Mesothelial cell of epicardium (in vitro differentiated cells): ENCODE measurements around the gene RGS11. TPM values are rescaled to one million over a fixed set of nuclear protein-coding genes. Genes with fewer than 3 reads are reported as not detected.

Source experiments
- DNase-seq, 2 experiments: peaks; one replicate each; pipeline ENCODE4 v3.0.0; 2021; ENCODE audit warnings: low spot score in 2 of 2; ENCODE audit not compliant: unreplicated experiment in 2 of 2
- H3K27ac Mint-ChIP-seq: 2 replicates; pipeline ENCODE4 v1.8.0; 2021; ENCODE audit warnings: mixed read lengths
- H3K27me3 Mint-ChIP-seq: 2 replicates; pipeline ENCODE4 v1.8.0; 2021; ENCODE audit warnings: low read depth, mixed read lengths
- H3K36me3 Mint-ChIP-seq: 2 replicates; pipeline ENCODE4 v1.8.0; 2021; ENCODE audit warnings: mixed read lengths
- H3K4me1 Mint-ChIP-seq: 2 replicates; pipeline ENCODE4 v1.8.0; 2021; ENCODE audit warnings: mixed read lengths
- H3K4me3 Mint-ChIP-seq: 2 replicates; pipeline ENCODE4 v1.8.0; 2021; ENCODE audit warnings: mild to moderate bottlenecking, moderate library complexity, mixed read lengths
- H3K9me3 Mint-ChIP-seq: 2 replicates; pipeline ENCODE4 v1.8.0; 2021; ENCODE audit warnings: mixed read lengths
- CTCF ChIP-seq: fragments of 200-600 bp; sonication (generic); IDR thresholded peaks from one replicate; pipeline ENCODE4 v1.5.0; 2021; ENCODE audit warnings: antibody characterized with exemption; ENCODE audit not compliant: unreplicated experiment
- total RNA-seq: library from RNA; stranded (reverse); gene quantifications from 3 replicates; pipeline ENCODE4 v1.2.1, GENCODE V29; 2021

Gene RGS11
- total RNA-seq, 1 donor from 2014 or later: 3.5 TPM

GRCh38 chr16:228151-228851, 47.4 kb downstream of the RGS11 start:
- no peak for DNase-seq
- Mint-ChIP-seq H3K4me1 (peaks cover 24% of the 10 kb centered on the region), H3K4me3 (peak overlapping the region; percentile 93), H3K36me3 (peaks cover 16% of the 10 kb centered on the region), H3K9me3 (no peaks in the 10 kb centered on the region), H3K27me3 (no peaks in the 10 kb centered on the region), H3K27ac (peak overlapping the region; percentile 92)
- no peak for TF ChIP-seq CTCF

- H3K9me3 Mint-ChIP-seq: no peaks in the 10 kb centered on the region
- no peaks in the 10 kb centered on the region for H3K4me1 Mint-ChIP-seq
- peaks cover 26% of the 10 kb centered on the region for H3K36me3 Mint-ChIP-seq
- no peaks in the 10 kb centered on the region for H3K27me3 Mint-ChIP-seq
- DNase-seq: no peak
- no peak overlapping the region for H3K27ac Mint-ChIP-seq
- no peak for TF ChIP-seq CTCF
- no peak overlapping the region for H3K4me3 Mint-ChIP-seq
These were observed 55.7 kb downstream of the RGS11 start for GRCh38 chr16:220021-220420.

Other genes with a start within 250 kb of the RGS11 start
- 8.7 to 9.2 TPM (median 9.1 TPM) in 3 replicates for gene POLR3K, start 222.3 kb downstream of the RGS11 start, total RNA-seq
- 33.1 to 34.8 TPM (median 33.9 TPM) in 3 replicates for gene SNRNP25, start 222.1 kb downstream of the RGS11 start, total RNA-seq
- 73.5 to 81.2 TPM (median 73.5 TPM) in 3 replicates for gene RHBDF1, start 203.3 kb downstream of the RGS11 start, total RNA-seq
- 43.4 to 44.7 TPM (median 44.2 TPM) in 3 replicates for gene MPG, start 197.7 kb downstream of the RGS11 start, total RNA-seq
- gene NPRL3, start 137.3 kb downstream of the RGS11 start, total RNA-seq: 43.5 to 45.8 TPM (median 44.5 TPM) in 3 replicates
- gene HBZ, start 123.3 kb downstream of the RGS11 start, total RNA-seq: not detected in 3 replicates
- gene HBM, start 110.0 kb downstream of the RGS11 start, total RNA-seq: not detected in 3 replicates
- not detected in 3 replicates for gene HBA2, start 103.1 kb downstream of the RGS11 start, total RNA-seq
- gene HBA1, start 99.3 kb downstream of the RGS11 start, total RNA-seq: not detected in 3 replicates
- 0.60 to 1.1 TPM (median 0.91 TPM) in 3 replicates for gene HBQ1, start 95.5 kb downstream of the RGS11 start, total RNA-seq
- gene LUC7L, start 46.5 kb downstream of the RGS11 start, total RNA-seq: 191 to 203 TPM (median 193 TPM) in 3 replicates
- 133 to 137 TPM (median 137 TPM) in 3 replicates for gene FAM234A, start 41.1 kb downstream of the RGS11 start, total RNA-seq
- gene ARHGDIG, start 4.6 kb upstream of the RGS11 start, total RNA-seq: 3.6 to 4.8 TPM (median 4.7 TPM) in 3 replicates
- 2.1 to 3.3 TPM (median 2.7 TPM) in 3 replicates for gene PDIA2, start 7.2 kb upstream of the RGS11 start, total RNA-seq
- gene AXIN1, start 76.8 kb upstream of the RGS11 start, total RNA-seq: 31.1 to 34.0 TPM (median 33.2 TPM) in 3 replicates
- gene MRPL28, start 94.6 kb upstream of the RGS11 start, total RNA-seq: 75.3 to 75.9 TPM (median 75.9 TPM) in 3 replicates
- 48.6 to 51.4 TPM (median 49.0 TPM) in 3 replicates for gene PGAP6, start 106.0 kb upstream of the RGS11 start, total RNA-seq
- 252 to 258 TPM (median 253 TPM) in 3 replicates for gene NME4, start 121.3 kb upstream of the RGS11 start, total RNA-seq
- gene DECR2, start 125.9 kb upstream of the RGS11 start, total RNA-seq: 29.3 to 35.4 TPM (median 31.2 TPM) in 3 replicates
- 53.9 to 68.8 TPM (median 59.7 TPM) in 3 replicates for gene RAB11FIP3, start 149.7 kb upstream of the RGS11 start, total RNA-seq